SK-N-SH (cell line): ENCODE measurements around the gene TRAPPC12.

Experiments used
- EP300 ChIP-seq, 2 experiments: IDR thresholded peaks; 2 replicates each; pipeline versions ENCODE4 v1.4.0 to v1.6.1; 2012; ENCODE audit warnings: borderline replicate concordance in 1 of 2, low read depth in 1 of 2, low read length in 1 of 2
- FOSL2 ChIP-seq: IDR thresholded peaks from 2 replicates; pipeline ENCODE4 v1.4.0; 2012; ENCODE audit warnings: low read depth, mild to moderate bottlenecking, moderate library complexity, borderline replicate concordance
- JUND ChIP-seq: IDR thresholded peaks from 2 replicates; pipeline ENCODE4 v1.4.0; 2012
- REST ChIP-seq: IDR thresholded peaks from 2 replicates; pipeline ENCODE4 v1.6.1; 2012; ENCODE audit warnings: mild to moderate bottlenecking, low read depth, low read length, moderate library complexity
- SIN3A ChIP-seq: IDR thresholded peaks from 2 replicates; pipeline ENCODE4 v1.6.1; 2012; ENCODE audit warnings: low read depth, mild to moderate bottlenecking, low read length, moderate library complexity, borderline replicate concordance
- TAF1 ChIP-seq: IDR thresholded peaks from 2 replicates; pipeline ENCODE4 v1.6.1; 2012; ENCODE audit warnings: low read depth, mild to moderate bottlenecking, low read length, moderate library complexity, borderline replicate concordance
- USF2 ChIP-seq: fragments of 150-350 bp; IDR thresholded peaks from 2 replicates; pipeline ENCODE4 v1.6.1; 2017; ENCODE audit warnings: antibody characterized with exemption, low read length, low read depth, borderline replicate concordance
- TF ChIP-seq, protein P1 (sequence below): fragments of 200-600 bp; sonication (generic); IDR thresholded peaks from 2 replicates; pipeline ENCODE4 v1.6.1; 2017; ENCODE audit warnings: antibody characterized with exemption, mild to moderate bottlenecking, moderate library complexity

GRCh38 chr2:3403587-3404334 lies 24.3 kb downstream of the TRAPPC12 start:
- TF ChIP-seq, protein P1, sequence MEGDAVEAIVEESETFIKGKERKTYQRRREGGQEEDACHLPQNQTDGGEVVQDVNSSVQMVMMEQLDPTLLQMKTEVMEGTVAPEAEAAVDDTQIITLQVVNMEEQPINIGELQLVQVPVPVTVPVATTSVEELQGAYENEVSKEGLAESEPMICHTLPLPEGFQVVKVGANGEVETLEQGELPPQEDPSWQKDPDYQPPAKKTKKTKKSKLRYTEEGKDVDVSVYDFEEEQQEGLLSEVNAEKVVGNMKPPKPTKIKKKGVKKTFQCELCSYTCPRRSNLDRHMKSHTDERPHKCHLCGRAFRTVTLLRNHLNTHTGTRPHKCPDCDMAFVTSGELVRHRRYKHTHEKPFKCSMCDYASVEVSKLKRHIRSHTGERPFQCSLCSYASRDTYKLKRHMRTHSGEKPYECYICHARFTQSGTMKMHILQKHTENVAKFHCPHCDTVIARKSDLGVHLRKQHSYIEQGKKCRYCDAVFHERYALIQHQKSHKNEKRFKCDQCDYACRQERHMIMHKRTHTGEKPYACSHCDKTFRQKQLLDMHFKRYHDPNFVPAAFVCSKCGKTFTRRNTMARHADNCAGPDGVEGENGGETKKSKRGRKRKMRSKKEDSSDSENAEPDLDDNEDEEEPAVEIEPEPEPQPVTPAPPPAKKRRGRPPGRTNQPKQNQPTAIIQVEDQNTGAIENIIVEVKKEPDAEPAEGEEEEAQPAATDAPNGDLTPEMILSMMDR = no peak
- no peak for TF ChIP-seq FOSL2
- TF ChIP-seq USF2 = no peak
- no peak for TF ChIP-seq TAF1
- no peak for TF ChIP-seq REST
- TF ChIP-seq JUND = no peak
- TF ChIP-seq EP300 (IDR thresholded peaks at IDR 0.05; ENCODE audit: borderline replicate concordance in 1 of 2, low read depth in 1 of 2, low read length in 1 of 2) = no peak
- TF ChIP-seq SIN3A = no peak
